GM23338 (cell line): ENCODE data around the gene BAHCC1.
A peak's percentile ranks its signal among the peaks of the same experiment; 100 is the strongest.

ENCODE experiments used
- CREB1 ChIP-seq: fragments of 250-450 bp; sonication (Bioruptor Pico); IDR thresholded peaks from 2 replicates; pipeline ENCODE4 v1.5.0; 2020; ENCODE audit warnings: low read depth, mild to moderate bottlenecking, moderate library complexity
- CTCF ChIP-seq, 2 experiments: fragments of 200-600 bp in 1 of 2; sonication (generic) in 1 of 2; conservative IDR thresholded peaks; 2 replicates each; pipeline versions ENCODE4 v1.5.1 to v1.6.1; 2016 to 2017; ENCODE audit warnings: antibody characterized with exemption in 2 of 2, low read depth in 2 of 2, mild to moderate bottlenecking in 2 of 2, moderate library complexity in 1 of 2
- EZH2 ChIP-seq: fragments of 200-600 bp; sonication (generic); IDR thresholded peaks from one replicate; pipeline ENCODE4 v1.8.0; 2017; ENCODE audit warnings: antibody characterized with exemption, mild to moderate bottlenecking, low read depth; ENCODE audit not compliant: unreplicated experiment
- EZH2phosphoT487 ChIP-seq: fragments of 200-600 bp; sonication (generic); IDR thresholded peaks from one replicate; pipeline ENCODE4 v1.8.1; 2018; ENCODE audit warnings: antibody characterized with exemption; ENCODE audit not compliant: unreplicated experiment
- JUNB ChIP-seq: IDR thresholded peaks from one replicate; pipeline ENCODE4 v1.6.1; 2016; ENCODE audit warnings: antibody characterized with exemption; ENCODE audit not compliant: unreplicated experiment
- POLR2AphosphoS5 ChIP-seq: IDR thresholded peaks from 2 replicates; pipeline ENCODE4 v1.6.1; 2016; ENCODE audit warnings: antibody characterized with exemption, low read depth
- TF ChIP-seq, protein P1 (sequence below): IDR thresholded peaks from one replicate; pipeline ENCODE4 v1.6.1; 2018; ENCODE audit warnings: antibody characterized with exemption; ENCODE audit not compliant: unreplicated experiment

- TF ChIP-seq POLR2AphosphoS5 (no peak), CREB1 (CRISPR knock-in tag) (no peak), CTCF (conservative IDR thresholded peaks at IDR 0.05; ENCODE audit: low read depth in 2 of 2) (peak in 1 of 2 experiments; percentile 20; a peak in 1 of 4 replicates), EZH2 (no peak), JUNB (no peak), EZH2phosphoT487 (no peak)
- TF ChIP-seq, protein P1, sequence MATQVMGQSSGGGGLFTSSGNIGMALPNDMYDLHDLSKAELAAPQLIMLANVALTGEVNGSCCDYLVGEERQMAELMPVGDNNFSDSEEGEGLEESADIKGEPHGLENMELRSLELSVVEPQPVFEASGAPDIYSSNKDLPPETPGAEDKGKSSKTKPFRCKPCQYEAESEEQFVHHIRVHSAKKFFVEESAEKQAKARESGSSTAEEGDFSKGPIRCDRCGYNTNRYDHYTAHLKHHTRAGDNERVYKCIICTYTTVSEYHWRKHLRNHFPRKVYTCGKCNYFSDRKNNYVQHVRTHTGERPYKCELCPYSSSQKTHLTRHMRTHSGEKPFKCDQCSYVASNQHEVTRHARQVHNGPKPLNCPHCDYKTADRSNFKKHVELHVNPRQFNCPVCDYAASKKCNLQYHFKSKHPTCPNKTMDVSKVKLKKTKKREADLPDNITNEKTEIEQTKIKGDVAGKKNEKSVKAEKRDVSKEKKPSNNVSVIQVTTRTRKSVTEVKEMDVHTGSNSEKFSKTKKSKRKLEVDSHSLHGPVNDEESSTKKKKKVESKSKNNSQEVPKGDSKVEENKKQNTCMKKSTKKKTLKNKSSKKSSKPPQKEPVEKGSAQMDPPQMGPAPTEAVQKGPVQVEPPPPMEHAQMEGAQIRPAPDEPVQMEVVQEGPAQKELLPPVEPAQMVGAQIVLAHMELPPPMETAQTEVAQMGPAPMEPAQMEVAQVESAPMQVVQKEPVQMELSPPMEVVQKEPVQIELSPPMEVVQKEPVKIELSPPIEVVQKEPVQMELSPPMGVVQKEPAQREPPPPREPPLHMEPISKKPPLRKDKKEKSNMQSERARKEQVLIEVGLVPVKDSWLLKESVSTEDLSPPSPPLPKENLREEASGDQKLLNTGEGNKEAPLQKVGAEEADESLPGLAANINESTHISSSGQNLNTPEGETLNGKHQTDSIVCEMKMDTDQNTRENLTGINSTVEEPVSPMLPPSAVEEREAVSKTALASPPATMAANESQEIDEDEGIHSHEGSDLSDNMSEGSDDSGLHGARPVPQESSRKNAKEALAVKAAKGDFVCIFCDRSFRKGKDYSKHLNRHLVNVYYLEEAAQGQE: no peak
These were observed 41.1 kb downstream of the BAHCC1 start for GRCh38 chr17:81436294-81436849.
